Ovary (tissue), 3 donors: ENCODE measurements around the gene ZNF91.

Source experiments
- POLR2A ChIP-seq: fragments of 450-650 bp; IDR thresholded peaks from one replicate; pipeline ENCODE4 v1.6.1; 2017; ENCODE audit warnings: antibody characterized with exemption, mild to moderate bottlenecking, moderate library complexity
- TF ChIP-seq, protein P1 (sequence below), 3 donors: fragments of 450-650 bp in 2 of 3; fragments of 200-600 bp in 1 of 3; IDR thresholded peaks; one replicate each; pipeline versions ENCODE4 v1.5.1 to v1.8.0; 2016 to 2022; ENCODE audit warnings: antibody characterized with exemption in 3 of 3, mild to moderate bottlenecking in 1 of 3
- donor health status: DM: no; HTN: no; CAD: no.

DNA sequence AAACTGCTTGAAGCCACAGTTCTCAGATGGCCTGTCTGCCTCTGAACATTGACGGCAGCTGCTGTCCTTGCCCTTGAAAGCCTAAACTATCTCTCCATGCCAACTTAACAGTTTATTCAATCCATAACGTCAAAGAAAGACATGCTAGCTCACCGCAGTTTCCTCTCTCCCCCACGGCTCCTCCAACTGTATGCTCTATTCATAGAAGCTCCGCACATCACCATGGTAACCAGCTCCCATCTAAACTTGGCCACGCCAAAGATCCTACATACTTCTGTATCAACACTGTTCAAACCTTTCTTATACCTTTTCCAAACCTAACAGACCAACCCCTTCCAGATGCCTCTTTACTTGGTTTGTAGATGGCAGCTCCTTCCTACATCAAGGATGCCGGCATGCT, 48.6 kb downstream of the ZNF91 start:
- TF ChIP-seq, protein P1, sequence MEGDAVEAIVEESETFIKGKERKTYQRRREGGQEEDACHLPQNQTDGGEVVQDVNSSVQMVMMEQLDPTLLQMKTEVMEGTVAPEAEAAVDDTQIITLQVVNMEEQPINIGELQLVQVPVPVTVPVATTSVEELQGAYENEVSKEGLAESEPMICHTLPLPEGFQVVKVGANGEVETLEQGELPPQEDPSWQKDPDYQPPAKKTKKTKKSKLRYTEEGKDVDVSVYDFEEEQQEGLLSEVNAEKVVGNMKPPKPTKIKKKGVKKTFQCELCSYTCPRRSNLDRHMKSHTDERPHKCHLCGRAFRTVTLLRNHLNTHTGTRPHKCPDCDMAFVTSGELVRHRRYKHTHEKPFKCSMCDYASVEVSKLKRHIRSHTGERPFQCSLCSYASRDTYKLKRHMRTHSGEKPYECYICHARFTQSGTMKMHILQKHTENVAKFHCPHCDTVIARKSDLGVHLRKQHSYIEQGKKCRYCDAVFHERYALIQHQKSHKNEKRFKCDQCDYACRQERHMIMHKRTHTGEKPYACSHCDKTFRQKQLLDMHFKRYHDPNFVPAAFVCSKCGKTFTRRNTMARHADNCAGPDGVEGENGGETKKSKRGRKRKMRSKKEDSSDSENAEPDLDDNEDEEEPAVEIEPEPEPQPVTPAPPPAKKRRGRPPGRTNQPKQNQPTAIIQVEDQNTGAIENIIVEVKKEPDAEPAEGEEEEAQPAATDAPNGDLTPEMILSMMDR (IDR thresholded peaks at IDR 0.05), result no peak
- TF ChIP-seq POLR2A, result no peak
